GM18526 (cell line): Measurements from ENCODE around the gene DNAI4.

Source experiments
- POLR2A ChIP-seq: IDR thresholded peaks from 3 replicates; pipeline ENCODE4 v1.6.1; 2011; ENCODE audit not compliant: insufficient read length; ENCODE audit errors: extremely low read depth

DNAI4 gene

GRCh38 chr1:66924756-66925557, at the start of gene DNAI4, which contains the start of gene MIER1:
DNAI4 (minus strand) TSS chr1:66924856; CDS start chr1:66924831, 25 bp downstream.
MIER1 (plus strand) TSS chr1:66924990; CDS start chr1:66925029, 39 bp downstream.
- TF ChIP-seq POLR2A, result peak; percentile 80

- no peak for TF ChIP-seq POLR2A
Measured at GRCh38 chr1:66968574-66968973, 43.9 kb upstream of the DNAI4 start.

GRCh38 chr1:66957938-66958337, 33.3 kb upstream of the DNAI4 start:
- no peak for TF ChIP-seq POLR2A

DNA sequence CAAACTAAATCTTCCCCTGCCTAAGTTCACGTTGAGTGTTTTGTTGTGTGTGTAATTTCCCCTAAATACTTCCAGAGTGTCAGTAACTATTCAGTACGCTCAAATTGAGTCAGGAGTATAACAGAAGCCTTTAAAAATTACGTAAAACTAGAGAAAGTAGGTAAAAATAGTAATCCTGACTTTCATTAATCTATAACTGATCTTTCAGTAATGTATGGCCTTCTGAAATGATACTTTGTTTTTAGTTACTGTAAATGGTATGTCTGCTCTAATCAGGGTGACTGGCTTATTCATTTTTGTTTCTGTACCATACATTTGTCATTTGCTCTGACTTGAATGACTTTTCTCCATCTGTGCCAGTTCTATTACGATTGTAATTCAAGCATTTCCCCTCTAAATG, 29.6 kb upstream of the DNAI4 start:
- TF ChIP-seq POLR2A, result no peak

- no peak for TF ChIP-seq POLR2A
Measured at GRCh38 chr1:66951513-66951912, 26.9 kb upstream of the DNAI4 start.

DNA sequence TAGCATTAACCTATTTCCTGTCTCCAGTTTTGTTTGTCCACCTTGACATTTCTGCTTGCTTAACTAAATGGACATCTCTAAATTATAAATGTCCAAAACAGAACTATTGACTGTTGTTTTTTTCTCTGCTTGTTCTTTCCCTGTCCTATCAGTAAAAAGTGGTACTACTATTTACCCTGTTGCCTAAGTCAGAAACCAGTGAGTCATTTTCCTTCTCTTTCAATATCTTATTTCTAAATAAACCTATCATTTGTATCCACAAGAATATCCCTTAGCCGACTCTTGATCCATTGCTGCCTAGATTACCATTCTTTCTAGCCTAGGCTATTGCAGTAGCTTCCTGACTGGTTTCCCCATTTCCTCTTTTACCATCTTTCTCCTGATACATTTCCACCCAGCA, 22.6 kb upstream of the DNAI4 start:
- no peak for TF ChIP-seq POLR2A

- no peak for TF ChIP-seq POLR2A
Measured at GRCh38 chr1:66945316-66945715, 20.7 kb upstream of the DNAI4 start.

DNA sequence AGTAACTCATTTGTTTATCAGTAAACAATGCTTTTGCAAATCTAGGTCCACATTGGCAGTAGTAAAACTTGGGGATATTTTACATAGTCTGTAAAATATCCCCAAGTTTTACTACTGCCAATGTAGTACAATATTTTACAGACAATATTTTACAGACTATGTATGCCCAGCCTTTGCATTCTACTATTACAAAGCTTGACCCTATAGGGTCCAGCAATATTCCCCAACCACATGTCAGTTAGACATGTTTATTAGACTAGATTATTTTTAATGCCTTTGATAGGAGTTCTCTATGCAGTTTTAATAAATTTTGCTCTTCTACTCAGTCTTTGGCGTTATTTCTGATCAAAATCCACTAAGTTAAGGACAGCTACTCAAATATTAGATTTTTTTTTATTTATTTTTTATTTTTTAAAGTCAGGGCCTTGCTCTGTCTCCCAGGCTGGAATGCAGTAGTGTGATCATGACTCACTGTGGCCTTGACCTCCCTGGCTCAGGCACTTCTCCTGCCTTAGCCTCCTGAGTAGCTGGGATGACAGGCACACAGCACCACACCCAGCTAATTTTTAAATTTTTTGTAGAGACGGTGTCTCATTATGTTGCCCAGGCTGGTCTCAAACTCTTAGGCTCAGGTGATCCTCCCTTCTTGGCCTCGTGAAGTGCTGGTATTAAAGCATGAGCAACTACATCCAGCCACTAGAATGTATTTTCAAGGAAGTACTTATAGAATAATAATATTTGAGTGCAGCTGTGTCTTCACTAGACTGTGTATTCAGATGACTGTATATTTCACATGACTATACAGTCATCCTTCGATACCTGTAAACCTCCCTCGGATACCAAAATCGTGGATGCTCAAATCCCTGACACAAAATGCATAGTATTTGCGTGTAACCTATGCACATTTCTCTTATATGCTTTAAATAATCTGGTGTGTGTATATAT, 19.9 kb upstream of the DNAI4 start:
- TF ChIP-seq POLR2A, result no peak

GRCh38 chr1:66943361-66943969, 18.8 kb upstream of the DNAI4 start:
- TF ChIP-seq POLR2A, result no peak

DNA sequence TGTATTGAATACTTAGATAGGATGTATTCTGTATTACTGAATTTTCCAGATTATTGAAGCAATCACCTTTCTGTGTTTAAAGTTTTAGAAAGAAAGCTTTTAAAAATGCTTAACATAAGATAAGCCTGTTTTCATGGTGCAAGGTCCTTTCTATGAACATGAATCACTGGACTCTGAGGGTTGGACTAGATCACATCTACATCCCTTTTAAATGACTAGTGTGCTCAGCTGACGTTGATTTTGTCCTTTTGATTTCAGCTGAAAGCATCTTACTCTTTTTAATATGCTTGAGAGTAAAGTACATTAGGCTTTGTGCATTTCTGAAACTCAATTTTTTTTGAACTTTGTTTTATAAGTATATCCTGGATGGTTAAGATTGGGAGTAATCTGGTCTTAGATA, 16.3 kb upstream of the DNAI4 start:
- TF ChIP-seq POLR2A, result no peak

GRCh38 chr1:66938613-66939012, 14.0 kb upstream of the DNAI4 start:
- TF ChIP-seq POLR2A, result no peak

- TF ChIP-seq POLR2A, result no peak
Measured at GRCh38 chr1:66937529-66938234, 13.0 kb upstream of the DNAI4 start.

- no peak for TF ChIP-seq POLR2A
Measured at GRCh38 chr1:66933887-66934700, 9.4 kb upstream of the DNAI4 start.

DNA sequence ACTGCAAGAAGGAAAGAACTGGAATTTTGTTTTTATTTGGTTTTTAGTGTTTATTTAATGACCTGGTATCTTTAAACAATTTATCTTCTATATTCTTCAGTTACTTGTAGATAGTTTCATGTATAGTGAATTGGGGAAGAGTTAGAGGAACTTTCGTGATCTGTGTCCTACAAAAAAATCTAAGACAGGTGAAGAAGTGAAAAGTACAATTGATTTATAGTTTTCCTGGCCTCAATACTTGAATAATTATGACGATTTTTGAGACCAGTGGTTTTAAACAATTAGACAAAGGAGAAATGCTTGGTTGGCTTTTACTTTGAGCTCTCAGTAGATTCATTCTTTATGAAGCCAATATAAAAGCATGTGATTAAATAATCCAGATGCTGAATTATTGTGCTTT, 7.6 kb upstream of the DNAI4 start:
- TF ChIP-seq POLR2A, result no peak
